ENCODE data around the gene BNIPL. TPM values are rescaled to one million over a fixed set of nuclear protein-coding genes. Genes with fewer than 3 reads are reported as not detected.

Gene BNIPL
- total and polyA plus RNA-seq, 2 of the 13 experiments (the other 11 are each of a cell fraction or from before 2014, with no cell fraction given), result 0.40 to 1.1 TPM

DNA sequence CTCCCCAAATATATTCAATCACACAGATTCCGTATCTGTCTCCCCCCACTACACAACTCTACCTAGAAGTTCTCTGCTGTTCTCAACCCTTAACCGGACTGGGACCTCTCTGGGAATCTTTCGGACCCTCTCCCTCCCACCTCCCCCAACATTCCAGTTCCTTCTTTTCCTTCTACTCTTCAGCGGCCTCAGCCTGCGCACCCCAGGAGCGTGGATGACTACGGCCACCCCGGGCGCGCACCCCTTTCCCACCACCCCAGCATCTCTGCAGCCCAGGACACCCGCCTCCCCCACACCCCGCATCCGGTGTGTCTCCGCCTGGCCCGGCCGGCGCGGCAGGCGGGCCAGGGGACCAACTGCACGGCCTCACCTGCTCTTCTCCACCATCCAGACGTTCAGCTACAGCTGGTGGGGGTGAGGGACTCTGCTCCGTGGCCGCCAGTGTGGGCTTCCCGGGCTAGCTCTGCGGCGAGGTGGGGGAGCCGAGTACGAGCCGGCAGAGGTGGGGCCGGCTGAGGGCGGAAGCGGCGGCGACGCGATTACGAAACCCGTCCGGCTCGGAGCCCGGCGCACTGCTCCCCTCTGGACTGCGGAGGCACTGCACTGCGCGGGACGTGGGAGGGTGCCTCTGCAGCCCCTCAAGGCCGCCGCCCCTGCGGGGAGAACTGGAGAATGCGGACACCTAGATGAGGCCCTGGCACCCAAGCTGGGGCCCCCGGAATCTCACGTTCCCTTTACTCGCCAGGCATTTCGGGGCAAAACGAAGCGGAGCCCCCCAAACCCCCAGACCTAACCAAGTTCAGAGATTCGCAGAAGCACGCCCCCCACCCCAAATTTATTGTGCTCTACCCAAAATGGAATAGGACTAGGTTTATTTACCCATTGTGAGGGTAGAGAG, 23.0 kb downstream of the BNIPL start, which contains the start of gene CDC42SE1 (continued):
- TF ChIP-seq HMGA1 (CRISPR knock-in tag; conservative IDR thresholded peaks at IDR 0.05) (no peak), ZSCAN29 (CRISPR knock-in tag; conservative IDR thresholded peaks at IDR 0.05) (0 out of 2 replicates have a peak, but pooled peaks have one; percentile 21), ZNF746 (CRISPR knock-in tag; IDR thresholded peaks at IDR 0.05) (peak; percentile 49; the same call in 1 of the 2 replicates), MIER2 (CRISPR knock-in tag; IDR thresholded peaks at IDR 0.05) (no peak), SMAD1 (CRISPR knock-in tag; IDR thresholded peaks at IDR 0.05; ENCODE audit: borderline replicate concordance, low read depth) (peak; percentile 74; the same call in 1 of the 2 replicates), GATAD2A (CRISPR knock-in tag; IDR thresholded peaks at IDR 0.05) (peak; percentile 68), GLI4 (CRISPR knock-in tag; IDR thresholded peaks at IDR 0.05; ENCODE audit: borderline replicate concordance) (no peak), SRSF9 (IDR thresholded peaks at IDR 0.05; ENCODE audit: borderline replicate concordance, insufficient read depth, low read depth, low read length, poor library complexity, severe bottlenecking) (no peak), TBX3 (IDR thresholded peaks at IDR 0.05; ENCODE audit: borderline replicate concordance) (no peak), ZNF441 (CRISPR knock-in tag; IDR thresholded peaks at IDR 0.05; ENCODE audit: borderline replicate concordance) (no peak), ARNTL (CRISPR knock-in tag; IDR thresholded peaks at IDR 0.05) (0 out of 2 replicates have a peak, but pooled peaks have one; percentile 55)
- TF ChIP-seq, protein P1, sequence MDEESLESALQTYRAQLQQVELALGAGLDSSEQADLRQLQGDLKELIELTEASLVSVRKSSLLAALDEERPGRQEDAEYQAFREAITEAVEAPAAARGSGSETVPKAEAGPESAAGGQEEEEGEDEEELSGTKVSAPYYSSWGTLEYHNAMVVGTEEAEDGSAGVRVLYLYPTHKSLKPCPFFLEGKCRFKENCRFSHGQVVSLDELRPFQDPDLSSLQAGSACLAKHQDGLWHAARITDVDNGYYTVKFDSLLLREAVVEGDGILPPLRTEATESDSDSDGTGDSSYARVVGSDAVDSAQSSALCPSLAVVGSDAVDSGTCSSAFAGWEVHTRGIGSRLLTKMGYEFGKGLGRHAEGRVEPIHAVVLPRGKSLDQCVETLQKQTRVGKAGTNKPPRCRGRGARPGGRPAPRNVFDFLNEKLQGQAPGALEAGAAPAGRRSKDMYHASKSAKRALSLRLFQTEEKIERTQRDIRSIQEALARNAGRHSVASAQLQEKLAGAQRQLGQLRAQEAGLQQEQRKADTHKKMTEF (CRISPR knock-in tag; IDR thresholded peaks at IDR 0.05), result peak; percentile 93
- TF ChIP-seq, protein P2, sequence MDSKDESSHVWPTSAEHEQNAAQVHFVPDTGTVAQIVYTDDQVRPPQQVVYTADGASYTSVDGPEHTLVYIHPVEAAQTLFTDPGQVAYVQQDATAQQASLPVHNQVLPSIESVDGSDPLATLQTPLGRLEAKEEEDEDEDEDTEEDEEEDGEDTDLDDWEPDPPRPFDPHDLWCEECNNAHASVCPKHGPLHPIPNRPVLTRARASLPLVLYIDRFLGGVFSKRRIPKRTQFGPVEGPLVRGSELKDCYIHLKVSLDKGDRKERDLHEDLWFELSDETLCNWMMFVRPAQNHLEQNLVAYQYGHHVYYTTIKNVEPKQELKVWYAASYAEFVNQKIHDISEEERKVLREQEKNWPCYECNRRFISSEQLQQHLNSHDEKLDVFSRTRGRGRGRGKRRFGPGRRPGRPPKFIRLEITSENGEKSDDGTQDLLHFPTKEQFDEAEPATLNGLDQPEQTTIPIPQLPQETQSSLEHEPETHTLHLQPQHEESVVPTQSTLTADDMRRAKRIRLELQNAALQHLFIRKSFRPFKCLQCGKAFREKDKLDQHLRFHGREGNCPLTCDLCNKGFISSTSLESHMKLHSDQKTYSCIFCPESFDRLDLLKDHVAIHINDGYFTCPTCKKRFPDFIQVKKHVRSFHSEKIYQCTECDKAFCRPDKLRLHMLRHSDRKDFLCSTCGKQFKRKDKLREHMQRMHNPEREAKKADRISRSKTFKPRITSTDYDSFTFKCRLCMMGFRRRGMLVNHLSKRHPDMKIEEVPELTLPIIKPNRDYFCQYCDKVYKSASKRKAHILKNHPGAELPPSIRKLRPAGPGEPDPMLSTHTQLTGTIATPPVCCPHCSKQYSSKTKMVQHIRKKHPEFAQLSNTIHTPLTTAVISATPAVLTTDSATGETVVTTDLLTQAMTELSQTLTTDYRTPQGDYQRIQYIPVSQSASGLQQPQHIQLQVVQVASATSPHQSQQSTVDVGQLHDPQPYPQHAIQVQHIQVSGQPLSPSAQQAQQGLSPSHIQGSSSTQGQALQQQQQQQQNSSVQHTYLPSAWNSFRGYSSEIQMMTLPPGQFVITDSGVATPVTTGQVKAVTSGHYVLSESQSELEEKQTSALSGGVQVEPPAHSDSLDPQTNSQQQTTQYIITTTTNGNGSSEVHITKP (CRISPR knock-in tag; IDR thresholded peaks at IDR 0.05; ENCODE audit: low read depth), result no peak
- TF ChIP-seq, protein P3, sequence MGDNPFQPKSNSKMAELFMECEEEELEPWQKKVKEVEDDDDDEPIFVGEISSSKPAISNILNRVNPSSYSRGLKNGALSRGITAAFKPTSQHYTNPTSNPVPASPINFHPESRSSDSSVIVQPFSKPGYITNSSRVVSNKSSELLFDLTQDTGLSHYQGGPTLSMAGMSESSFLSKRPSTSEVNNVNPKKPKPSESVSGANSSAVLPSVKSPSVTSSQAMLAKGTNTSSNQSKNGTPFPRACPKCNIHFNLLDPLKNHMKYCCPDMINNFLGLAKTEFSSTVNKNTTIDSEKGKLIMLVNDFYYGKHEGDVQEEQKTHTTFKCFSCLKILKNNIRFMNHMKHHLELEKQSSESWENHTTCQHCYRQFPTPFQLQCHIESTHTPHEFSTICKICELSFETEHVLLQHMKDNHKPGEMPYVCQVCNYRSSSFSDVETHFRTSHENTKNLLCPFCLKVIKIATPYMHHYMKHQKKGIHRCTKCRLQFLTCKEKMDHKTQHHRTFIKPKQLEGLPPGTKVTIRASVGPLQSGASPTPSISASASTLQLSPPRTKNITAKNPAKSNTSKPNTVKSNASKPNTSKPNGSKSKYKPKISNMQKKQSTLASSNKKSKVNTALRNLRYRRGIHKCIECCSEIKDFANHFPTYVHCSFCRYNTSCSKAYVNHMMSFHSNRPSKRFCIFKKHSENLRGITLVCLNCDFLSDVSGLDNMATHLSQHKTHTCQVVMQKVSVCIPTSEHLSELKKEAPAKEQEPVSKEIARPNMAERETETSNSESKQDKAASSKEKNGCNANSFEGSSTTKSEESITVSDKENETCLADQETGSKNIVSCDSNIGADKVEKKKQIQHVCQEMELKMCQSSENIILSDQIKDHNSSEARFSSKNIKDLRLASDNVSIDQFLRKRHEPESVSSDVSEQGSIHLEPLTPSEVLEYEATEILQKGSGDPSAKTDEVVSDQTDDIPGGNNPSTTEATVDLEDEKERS (CRISPR knock-in tag; IDR thresholded peaks at IDR 0.05), result peak; percentile 80; the same call in 1 of the 2 replicates
- TF ChIP-seq, protein P4, sequence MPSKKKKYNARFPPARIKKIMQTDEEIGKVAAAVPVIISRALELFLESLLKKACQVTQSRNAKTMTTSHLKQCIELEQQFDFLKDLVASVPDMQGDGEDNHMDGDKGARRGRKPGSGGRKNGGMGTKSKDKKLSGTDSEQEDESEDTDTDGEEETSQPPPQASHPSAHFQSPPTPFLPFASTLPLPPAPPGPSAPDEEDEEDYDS (CRISPR knock-in tag; IDR thresholded peaks at IDR 0.05), result peak; percentile 45; the same call in 1 of the 2 replicates
- TF ChIP-seq, protein P5, sequence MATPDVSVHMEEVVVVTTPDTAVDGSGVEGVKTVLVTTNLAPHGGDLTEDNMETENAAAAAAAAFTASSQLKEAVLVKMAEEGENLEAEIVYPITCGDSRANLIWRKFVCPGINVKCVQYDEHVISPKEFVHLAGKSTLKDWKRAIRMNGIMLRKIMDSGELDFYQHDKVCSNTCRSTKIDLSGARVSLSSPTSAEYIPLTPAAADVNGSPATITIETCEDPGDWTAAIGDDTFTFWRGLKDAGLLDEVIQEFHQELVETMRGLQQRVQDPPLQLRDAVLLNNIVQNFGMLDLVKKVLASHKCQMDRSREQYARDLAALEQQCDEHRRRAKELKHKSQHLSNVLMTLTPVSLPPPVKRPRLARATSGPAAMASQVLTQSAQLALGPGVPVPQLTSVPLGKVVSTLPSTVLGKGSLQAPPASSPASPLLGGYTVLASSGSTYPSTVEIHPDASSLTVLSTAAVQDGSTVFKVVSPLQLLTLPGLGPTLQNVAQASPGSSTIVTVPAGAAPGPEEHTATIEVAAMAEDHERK (CRISPR knock-in tag; IDR thresholded peaks at IDR 0.05; ENCODE audit: low read depth), result no peak
